NB4 (cell line): ENCODE measurements around the gene BRD7.

ENCODE experiments used
- DNase-seq: peaks from one replicate; pipeline ENCODE4 v3.0.0; 2010; ENCODE audit warnings: low read depth
- H3K4me3 ChIP-seq: one replicate; pipeline ENCODE4 v1.5.1; 2011; ENCODE audit warnings: mild to moderate bottlenecking, low read depth, low read length, moderate library complexity
- MYC ChIP-seq: IDR thresholded peaks from 2 replicates; pipeline ENCODE4 v1.6.1; 2011; ENCODE audit warnings: low read depth, low read length
- POLR2A ChIP-seq: IDR thresholded peaks from 2 replicates; pipeline ENCODE4 v1.6.1; 2011; ENCODE audit warnings: mild to moderate bottlenecking; ENCODE audit not compliant: insufficient read length; ENCODE audit errors: extremely low read depth
- TF ChIP-seq, protein P1 (sequence below): IDR thresholded peaks from one replicate; pipeline ENCODE4 v1.5.1; 2012; ENCODE audit warnings: low read depth, low read length
- TF ChIP-seq, protein P2 (sequence below): IDR thresholded peaks from 2 replicates; pipeline ENCODE4 v1.6.1; 2011; ENCODE audit warnings: low read depth, low read length

BRD7 gene

DNA sequence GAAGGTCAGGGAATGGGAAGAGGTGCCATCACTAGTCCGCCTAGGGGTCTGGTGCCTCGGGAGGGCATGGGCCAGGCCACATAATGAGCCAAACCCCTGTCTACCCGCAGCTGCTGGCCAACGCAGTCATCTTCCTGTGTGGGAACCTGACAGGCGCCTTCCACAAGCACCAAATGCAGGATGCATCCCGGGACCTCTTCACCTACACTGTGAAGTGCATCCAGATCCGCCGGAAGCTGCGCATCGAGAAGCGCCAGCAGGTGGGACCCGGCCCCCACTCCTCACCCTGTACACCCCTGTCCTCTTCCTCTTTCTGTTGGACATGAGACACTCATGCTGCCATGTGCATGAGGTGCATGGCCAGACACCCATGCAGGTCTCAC, 76.2 kb downstream of the BRD7 start:
- TF ChIP-seq, protein P1, sequence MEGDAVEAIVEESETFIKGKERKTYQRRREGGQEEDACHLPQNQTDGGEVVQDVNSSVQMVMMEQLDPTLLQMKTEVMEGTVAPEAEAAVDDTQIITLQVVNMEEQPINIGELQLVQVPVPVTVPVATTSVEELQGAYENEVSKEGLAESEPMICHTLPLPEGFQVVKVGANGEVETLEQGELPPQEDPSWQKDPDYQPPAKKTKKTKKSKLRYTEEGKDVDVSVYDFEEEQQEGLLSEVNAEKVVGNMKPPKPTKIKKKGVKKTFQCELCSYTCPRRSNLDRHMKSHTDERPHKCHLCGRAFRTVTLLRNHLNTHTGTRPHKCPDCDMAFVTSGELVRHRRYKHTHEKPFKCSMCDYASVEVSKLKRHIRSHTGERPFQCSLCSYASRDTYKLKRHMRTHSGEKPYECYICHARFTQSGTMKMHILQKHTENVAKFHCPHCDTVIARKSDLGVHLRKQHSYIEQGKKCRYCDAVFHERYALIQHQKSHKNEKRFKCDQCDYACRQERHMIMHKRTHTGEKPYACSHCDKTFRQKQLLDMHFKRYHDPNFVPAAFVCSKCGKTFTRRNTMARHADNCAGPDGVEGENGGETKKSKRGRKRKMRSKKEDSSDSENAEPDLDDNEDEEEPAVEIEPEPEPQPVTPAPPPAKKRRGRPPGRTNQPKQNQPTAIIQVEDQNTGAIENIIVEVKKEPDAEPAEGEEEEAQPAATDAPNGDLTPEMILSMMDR: no peak
- TF ChIP-seq MYC (no peak), POLR2A (no peak)
- TF ChIP-seq, protein P2, sequence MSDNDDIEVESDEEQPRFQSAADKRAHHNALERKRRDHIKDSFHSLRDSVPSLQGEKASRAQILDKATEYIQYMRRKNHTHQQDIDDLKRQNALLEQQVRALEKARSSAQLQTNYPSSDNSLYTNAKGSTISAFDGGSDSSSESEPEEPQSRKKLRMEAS: no peak
- H3K4me3 ChIP-seq: no peak overlapping the region
- DNase-seq: no peak

DNA sequence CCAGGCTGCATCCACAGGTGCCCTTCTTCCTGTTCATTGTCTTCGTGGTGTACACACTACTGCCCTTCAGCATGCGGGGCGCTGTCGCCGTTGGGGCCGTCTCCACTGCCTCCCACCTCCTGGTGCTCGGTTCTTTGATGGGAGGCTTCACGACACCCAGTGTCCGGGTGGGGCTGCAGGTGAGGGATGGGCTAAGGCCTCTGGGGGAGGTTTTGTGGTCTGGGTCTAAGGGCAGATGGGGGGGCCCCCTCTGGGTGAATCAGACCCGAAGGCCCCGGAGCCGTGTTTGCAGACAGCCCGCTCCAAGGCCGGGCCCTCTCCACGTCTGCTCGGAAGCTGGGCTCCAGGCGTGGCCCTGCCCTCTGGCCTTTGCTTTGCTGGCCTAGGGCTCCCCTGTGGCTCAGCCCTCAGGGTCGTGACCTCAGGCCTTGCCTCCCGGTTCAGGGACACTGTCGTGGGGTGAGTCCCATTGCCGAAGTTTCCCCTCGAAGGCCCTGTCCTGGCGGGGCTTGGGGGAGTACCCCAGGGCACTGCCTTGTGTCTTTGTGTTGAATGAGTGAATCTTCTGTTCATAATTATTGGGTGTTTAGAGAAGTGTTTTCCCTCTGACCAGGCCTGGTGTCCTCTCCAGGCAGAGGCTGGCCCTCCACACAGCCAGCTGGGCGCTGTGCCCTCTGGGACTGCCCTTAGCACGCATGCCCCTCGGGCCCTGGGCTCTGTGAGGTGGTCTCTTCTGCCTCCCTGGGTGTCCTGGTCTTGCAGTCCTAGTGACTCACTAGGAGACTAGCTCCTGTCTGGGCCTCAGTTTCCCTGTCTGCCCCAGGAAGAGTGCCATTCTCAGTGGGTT, 76.8 kb downstream of the BRD7 start:
- TF ChIP-seq, protein P2: no peak
- TF ChIP-seq POLR2A (no peak), MYC (no peak)
- TF ChIP-seq, protein P1: no peak
- no peak for DNase-seq
- H3K4me3 ChIP-seq: no peak overlapping the region

DNA sequence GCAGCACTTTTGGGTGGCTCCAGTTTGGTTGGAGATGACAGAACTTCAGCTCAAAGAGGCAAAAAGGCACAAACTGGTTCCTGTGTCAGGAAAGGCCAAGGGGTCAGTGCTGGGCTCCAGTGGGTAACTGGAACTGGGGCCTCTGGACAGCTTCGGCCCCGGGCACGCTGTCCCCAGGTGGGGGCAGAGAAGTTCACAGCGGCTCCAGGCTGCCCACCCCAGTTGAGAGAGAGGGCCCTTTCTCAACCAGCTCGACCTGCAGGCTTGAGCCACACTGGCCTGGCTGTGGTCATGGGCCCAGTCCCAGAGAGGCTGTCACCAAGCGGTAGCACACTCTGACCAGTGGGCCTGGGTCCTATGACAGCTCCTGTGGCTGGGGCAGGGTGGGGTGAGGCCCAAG, 77.9 kb downstream of the BRD7 start:
- TF ChIP-seq, protein P1: no peak
- TF ChIP-seq POLR2A (no peak), MYC (no peak)
- TF ChIP-seq, protein P2: no peak
- H3K4me3 ChIP-seq: no peak overlapping the region
- no peak for DNase-seq

DNA sequence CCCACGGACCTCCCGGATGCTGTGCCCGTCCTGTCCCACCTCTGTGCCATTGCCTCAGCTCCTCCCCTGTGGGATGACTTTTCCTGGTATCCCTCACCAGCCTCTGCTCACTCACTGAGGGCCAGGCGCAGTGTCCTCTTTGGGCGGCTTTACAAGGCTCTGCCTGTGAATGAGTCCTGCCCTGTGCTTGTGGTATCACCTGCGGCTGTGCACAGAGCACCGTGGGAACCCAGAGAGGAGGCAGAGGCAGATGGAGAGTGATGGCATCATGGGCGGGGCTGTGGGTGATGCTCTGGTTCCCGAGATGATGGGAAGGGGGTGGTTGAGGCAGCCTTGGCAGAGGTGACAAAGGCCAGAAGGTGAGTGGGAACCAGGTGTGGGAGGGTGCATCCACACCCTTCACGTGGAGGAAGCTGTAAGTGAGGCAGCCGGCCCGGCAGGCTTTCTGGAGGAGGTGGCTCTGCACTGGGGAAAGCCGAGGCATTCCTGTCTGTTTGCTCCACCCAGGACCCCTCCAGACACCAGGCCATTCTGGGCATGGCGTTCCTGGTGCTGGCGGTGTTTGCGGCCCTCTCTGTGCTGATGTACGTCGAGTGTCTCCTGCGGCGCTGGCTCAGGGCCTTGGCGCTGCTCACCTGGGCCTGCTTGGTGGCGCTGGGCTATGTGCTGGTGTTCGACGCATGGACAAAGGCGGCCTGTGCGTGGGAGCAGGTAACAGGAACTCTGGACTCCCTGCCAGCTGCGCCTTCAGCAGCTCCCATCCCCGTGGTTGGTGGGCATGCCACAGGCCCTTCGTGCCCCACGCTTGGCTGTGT, 78.6 kb downstream of the BRD7 start:
- no peak for DNase-seq
- H3K4me3 ChIP-seq: no peak overlapping the region
- TF ChIP-seq MYC (no peak), POLR2A (no peak)
- TF ChIP-seq, protein P1: no peak
- TF ChIP-seq, protein P2: no peak

DNA sequence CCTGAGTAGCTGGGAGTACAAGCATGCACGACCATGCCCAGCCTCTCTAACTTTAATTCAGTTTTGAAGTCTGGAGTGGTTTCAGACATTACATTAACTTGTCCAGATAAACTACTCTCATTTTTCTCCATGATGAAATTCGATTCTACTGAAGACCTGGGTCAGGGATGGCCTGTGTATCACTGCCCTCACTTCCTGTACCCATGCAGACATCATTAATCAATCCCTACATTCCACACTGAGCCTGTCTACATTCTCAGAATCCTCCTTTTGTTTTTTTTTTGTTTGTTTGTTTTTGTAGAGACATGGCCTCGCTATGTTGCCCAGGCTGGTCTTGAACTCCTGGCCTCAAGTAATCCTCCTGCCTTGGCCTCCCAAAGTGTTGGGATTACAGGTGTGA, 79.9 kb downstream of the BRD7 start:
- no peak for TF ChIP-seq POLR2A
- TF ChIP-seq MYC: no peak
- TF ChIP-seq, protein P1: no peak
- TF ChIP-seq, protein P2: no peak
- no peak overlapping the region for H3K4me3 ChIP-seq
- no peak for DNase-seq
